ENCODE results near the gene ATXN1. TPM values are rescaled to one million over a fixed set of nuclear protein-coding genes. Genes with fewer than 3 reads are reported as not detected.

The ATXN1 gene
- total RNA-seq, 1 experiment from 2014 or later: 7.6 TPM

DNA sequence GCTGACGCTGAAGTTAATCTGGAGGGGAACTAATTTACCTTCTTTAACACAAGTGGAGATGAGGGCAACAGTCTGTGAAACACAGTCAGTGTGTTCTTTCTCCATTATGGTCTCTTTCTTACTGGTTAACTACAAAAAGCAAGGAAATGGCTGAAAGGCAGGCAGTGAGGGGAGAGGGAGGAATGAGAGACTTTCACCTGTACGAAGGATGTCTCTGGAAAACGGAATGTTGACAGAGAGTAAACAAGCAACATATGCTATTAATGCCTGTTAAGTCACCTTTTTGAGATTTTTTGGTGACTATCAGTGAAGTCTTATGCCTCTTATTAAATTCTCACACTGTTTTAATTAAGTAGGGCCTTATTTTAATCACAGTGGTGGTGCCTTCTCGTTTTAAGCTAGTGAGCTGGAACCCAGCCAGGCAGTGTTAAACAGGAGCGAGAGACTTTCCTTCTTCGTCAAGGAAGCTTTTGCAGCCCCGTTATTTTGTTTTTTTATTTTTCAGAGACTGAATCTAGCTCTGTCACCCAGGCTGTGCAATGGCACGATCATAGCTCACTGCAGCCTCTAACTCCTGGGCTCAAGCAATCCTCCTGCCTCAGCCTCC lies 165.6 kb downstream of the ATXN1 start:
- H3K27me3 ChIP-seq (ENCODE audit: control insufficient read depth, insufficient read depth, low read length): no peaks in the 10 kb centered on the region
- no peaks in the 10 kb centered on the region for H3K36me3 ChIP-seq (replicated peaks; ENCODE audit: control insufficient read depth, insufficient read depth, low read length)
- DNase-seq: no peak
- H3K4me3 ChIP-seq (ENCODE audit: insufficient read depth, low read depth, low read length): no peak overlapping the region

DNA sequence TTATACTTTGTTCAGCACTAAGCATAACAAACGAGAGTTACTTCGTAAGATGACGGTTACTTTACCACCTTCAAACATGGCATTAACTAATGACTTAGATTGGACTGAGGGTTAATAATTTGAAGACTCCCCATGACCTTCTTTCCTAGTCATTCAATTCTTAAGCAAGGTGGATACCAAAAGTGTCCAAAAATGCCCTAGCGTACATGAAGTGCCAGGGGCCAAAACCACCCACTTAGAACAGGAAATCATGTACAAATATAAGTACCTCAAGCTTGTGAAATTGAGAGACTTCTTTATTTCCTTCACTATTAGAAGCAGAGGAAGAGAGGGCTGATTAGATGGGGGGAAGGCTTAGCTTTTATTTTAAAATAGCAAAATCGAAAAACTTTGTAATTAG lies 166.4 kb downstream of the ATXN1 start:
- H3K27me3 ChIP-seq (ENCODE audit: control insufficient read depth, insufficient read depth, low read length): no peaks in the 10 kb centered on the region
- no peak overlapping the region for H3K4me3 ChIP-seq (ENCODE audit: insufficient read depth, low read depth, low read length)
- no peaks in the 10 kb centered on the region for H3K36me3 ChIP-seq (replicated peaks; ENCODE audit: control insufficient read depth, insufficient read depth, low read length)
- DNase-seq: no peak

DNA sequence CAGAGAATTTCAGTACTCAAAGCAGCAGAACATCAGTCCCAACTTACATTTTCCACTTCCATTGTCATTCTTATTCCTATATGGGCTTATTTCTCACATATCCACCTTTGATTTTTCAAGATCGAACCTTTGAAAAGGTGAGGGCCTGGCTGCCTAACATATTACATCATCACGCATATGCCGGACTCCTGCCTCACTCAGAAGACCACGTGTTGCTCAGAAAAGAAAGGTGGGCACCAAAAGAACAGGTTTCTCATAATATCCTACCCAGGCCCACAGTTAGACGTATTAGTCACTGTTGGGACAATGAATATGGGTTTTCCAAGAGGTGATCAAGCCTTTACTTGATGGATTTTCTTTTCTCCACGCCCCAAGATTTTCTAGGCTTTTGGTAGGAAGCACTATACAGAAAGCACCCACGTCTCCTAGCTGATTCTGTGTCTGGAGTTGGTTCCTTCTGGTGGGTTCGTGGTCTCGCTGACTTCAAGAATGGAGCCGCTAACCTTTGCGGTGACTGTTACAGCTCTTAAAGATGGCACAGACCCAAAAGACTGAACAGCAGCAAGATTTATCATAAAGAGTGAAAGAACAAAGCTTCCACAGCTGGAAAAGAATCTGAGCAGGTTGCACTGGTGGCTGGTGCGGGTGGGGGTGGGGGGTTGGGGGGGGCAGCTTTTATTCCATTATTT lies 168.9 kb downstream of the ATXN1 start:
- DNase-seq: no peak
- Histone ChIP-seq H3K4me3 (ENCODE audit: insufficient read depth, low read depth, low read length) (no peak overlapping the region), H3K36me3 (replicated peaks; ENCODE audit: control insufficient read depth, insufficient read depth, low read length) (no peaks in the 10 kb centered on the region), H3K27me3 (ENCODE audit: control insufficient read depth, insufficient read depth, low read length) (no peaks in the 10 kb centered on the region)

DNA sequence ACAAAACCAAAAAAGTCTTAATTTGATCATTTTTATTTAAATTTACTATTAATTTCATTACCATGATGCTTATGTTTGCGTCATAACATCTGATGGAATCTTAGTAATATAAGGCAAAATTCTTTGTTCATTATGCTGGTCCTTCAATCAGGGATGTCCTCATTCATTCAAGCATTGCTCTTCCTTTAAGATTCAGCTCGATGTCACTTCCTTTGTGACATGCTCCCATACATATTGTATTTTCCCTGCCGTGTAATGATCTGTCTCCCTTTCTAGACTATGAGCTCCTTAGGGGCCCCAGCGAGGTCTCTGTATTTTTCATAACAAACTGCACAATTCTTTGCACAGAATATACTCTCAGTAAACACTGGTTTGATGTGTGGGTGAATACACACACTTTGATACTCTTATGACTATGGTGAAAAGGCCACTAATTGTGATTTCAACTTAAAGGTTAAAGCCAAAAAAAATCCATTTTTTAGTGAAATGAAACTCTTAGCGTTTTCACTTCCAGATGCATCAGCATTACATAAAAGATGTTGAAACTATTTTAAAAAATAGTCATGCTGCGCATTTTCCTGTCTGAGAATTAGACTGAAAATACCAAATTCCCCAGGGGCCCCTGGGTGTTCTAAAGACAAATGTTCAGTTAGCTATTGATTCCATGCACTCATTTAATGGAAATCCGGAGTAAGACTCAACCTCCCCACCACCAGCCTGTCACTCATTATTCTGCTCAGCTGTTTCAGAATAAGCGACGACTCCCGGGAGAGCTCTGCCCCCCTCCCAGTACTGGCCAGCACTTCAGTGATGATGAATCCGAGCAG lies 169.7 kb downstream of the ATXN1 start:
- no peak for DNase-seq
- no peaks in the 10 kb centered on the region for H3K36me3 ChIP-seq (replicated peaks; ENCODE audit: control insufficient read depth, insufficient read depth, low read length)
- H3K27me3 ChIP-seq (ENCODE audit: control insufficient read depth, insufficient read depth, low read length): no peaks in the 10 kb centered on the region
- H3K4me3 ChIP-seq (ENCODE audit: insufficient read depth, low read depth, low read length): no peak overlapping the region

DNA sequence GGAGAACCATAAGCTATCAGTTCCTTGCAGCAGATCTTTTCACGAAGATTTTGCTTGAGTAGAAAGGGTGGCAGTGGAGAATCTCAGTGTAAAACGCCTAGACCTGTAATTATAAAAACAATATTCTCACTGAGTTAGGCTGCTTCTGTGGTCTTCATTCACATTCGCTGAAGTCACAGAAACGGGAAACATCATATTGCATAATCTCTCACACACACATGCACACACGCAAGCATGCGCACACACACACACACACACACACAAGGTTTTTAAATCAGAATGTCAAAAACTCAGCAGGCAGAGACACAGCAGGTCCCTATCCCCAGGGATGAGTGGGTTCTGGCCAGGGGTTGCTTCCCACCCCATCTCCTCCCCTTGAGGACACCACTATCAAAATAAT lies 175.5 kb downstream of the ATXN1 start:
- Histone ChIP-seq H3K4me3 (ENCODE audit: insufficient read depth, low read depth, low read length) (no peak overlapping the region), H3K36me3 (replicated peaks; ENCODE audit: control insufficient read depth, insufficient read depth, low read length) (no peaks in the 10 kb centered on the region), H3K27me3 (ENCODE audit: control insufficient read depth, insufficient read depth, low read length) (no peaks in the 10 kb centered on the region)
- no peak for DNase-seq

DNA sequence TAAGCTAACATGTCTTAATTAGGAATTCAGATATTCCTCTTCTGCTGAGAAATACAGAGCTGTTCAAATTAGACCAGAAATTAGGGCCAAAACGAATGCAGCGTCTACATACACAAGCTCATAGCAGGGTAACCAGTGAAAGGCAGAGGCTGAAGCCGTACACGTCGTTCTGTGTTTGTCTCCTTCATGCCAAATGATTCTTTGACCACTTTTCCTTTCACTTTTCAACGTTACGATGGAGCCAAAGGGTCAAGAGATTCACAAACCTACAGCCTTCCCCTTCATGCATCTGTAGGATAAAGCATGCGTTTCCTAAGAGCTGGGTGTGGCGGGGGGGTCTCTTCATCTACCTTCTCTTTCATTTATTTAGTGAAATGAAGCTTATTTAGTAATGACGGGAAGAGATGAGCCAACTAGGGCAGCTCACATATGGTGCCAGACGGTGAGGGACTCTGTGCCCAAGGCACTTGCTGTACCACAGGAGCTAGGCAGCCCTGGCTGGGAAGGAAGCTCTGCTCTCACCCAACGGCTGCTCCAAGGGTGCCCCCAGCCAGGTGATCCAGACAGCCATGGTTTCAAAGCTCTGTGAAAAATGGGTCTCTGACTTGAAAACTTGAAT lies 178.0 kb downstream of the ATXN1 start:
- DNase-seq: no peak
- no peaks in the 10 kb centered on the region for H3K36me3 ChIP-seq (replicated peaks; ENCODE audit: control insufficient read depth, insufficient read depth, low read length)
- no peaks in the 10 kb centered on the region for H3K27me3 ChIP-seq (ENCODE audit: control insufficient read depth, insufficient read depth, low read length)
- H3K4me3 ChIP-seq (ENCODE audit: insufficient read depth, low read depth, low read length): no peak overlapping the region

DNA sequence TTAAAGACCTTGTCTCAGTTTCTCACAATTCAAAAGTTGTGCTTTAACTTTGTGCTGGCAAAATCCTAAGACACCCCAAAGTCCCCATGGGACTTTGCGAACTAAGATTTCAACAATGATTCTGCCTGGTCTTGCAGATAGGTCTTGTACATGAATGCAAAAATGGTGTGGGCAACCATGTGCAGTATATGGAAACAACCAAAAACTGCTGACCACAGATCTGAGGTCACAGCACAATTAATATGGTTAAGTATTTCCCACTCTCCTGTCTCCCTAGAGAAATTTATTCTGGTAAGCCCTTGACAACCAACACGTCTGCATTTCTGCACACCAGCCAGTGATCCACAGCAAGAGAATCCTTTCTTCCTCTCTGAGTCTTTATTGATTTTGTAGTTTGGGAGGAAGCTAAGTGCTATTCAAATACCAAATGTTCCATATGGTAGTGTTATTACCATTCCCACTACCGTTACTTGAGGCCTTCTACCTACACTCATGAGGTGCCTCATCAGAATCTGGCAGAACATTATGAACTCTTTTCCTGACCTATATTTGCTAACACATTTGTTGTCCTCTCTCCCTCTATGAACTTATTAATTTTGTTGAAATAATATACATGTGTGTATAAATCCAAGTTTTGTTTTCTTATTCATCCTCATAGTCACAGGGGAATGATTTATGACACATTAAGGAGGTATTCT lies 178.7 kb downstream of the ATXN1 start:
- Histone ChIP-seq H3K36me3 (replicated peaks; ENCODE audit: control insufficient read depth, insufficient read depth, low read length) (no peaks in the 10 kb centered on the region), H3K27me3 (ENCODE audit: control insufficient read depth, insufficient read depth, low read length) (no peaks in the 10 kb centered on the region), H3K4me3 (ENCODE audit: insufficient read depth, low read depth, low read length) (no peak overlapping the region)
- no peak for DNase-seq

DNA sequence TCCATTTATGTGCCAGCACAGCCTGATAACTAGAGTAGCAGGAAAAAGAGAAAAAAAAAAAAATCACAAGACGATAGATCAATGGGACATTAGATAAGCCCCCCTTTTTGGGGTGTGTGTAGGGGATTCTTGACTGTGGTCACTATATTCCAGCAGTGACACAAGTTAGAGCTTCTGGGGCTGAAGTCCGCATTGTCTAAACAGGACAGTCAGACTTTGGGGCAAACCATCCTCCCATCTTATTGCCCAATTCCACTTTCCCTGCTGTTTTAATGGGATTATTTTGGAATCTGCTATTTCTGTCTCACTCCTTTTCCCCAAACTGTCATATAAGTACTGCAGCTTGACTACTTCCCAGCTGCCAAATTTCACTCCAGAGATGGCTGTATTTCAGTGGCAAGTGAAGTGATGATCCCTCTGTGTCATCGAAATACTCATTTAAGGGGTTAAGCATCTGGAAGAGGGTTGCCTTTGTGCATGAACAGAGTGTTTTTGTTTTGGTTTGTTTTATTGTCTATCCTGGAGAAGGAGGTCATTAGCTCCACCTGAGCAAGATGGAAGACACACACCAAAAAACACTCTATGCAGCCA lies 182.5 kb downstream of the ATXN1 start:
- DNase-seq: no peak
- Histone ChIP-seq H3K36me3 (replicated peaks; ENCODE audit: control insufficient read depth, insufficient read depth, low read length) (no peaks in the 10 kb centered on the region), H3K27me3 (ENCODE audit: control insufficient read depth, insufficient read depth, low read length) (no peaks in the 10 kb centered on the region), H3K4me3 (ENCODE audit: insufficient read depth, low read depth, low read length) (no peak overlapping the region)

DNA sequence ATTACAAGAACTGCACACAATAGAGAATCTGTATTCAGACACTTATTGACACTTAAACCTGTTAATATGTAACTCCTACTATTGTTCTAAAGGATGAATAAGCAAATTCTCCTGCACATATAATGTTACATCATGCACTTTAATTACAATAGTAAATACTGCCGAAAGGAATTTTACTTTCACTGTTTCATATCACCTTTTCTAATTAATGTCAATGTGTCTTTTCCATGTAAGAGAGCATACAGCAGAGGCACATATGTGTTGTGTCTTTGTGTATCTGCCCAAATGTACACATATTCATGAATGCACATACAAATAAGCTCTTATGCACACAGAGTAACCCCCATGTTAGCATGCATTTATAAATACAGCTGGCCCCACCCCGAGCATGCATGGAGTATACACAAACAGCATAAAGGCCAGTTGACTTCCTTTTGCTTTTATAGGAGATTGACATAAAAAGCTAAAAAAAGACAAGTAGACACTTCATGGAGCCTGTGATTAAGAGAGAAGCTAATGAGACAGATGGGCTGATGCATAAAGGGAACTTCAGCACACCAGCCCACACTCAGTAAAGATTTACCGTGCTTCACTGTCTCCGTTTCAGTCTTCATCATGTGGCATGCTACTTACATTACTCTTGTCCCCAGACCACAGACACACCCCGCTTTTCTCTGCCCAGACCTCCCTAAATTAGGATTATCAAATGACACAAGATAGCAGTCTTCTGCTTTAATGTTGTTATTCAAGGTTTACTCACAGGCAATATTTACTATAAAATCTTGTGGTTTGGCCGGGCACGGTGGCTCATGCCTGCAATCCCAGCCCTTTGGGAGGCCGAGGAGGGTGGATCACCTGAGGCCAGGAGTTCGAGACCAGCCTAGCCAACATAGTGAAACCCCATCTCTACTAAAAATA lies 184.6 kb downstream of the ATXN1 start:
- Histone ChIP-seq H3K27me3 (ENCODE audit: control insufficient read depth, insufficient read depth, low read length) (no peaks in the 10 kb centered on the region), H3K4me3 (ENCODE audit: insufficient read depth, low read depth, low read length) (no peak overlapping the region), H3K36me3 (replicated peaks; ENCODE audit: control insufficient read depth, insufficient read depth, low read length) (no peaks in the 10 kb centered on the region)
- DNase-seq: no peak

DNA sequence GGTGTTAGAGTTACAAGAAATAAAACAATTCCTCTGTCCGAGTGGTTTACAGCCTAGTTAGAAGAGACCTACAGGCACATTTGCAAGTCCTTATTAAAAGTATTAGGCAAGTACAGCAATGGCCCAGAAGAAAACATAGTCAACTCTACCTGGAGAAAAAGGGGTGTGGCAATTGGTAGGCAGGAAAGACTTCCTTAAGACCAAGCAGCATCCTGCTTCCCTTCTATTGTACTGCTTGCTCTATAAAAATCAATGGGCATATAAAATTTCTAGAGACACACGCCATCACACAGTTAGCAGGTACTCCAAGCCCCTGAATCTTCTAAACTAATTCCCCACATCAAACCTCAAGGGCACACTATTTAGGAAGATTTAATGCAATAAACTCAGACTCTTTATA lies 185.6 kb downstream of the ATXN1 start:
- no peak overlapping the region for H3K4me3 ChIP-seq (ENCODE audit: insufficient read depth, low read depth, low read length)
- H3K36me3 ChIP-seq (replicated peaks; ENCODE audit: control insufficient read depth, insufficient read depth, low read length): no peaks in the 10 kb centered on the region
- no peaks in the 10 kb centered on the region for H3K27me3 ChIP-seq (ENCODE audit: control insufficient read depth, insufficient read depth, low read length)
- no peak for DNase-seq

DNA sequence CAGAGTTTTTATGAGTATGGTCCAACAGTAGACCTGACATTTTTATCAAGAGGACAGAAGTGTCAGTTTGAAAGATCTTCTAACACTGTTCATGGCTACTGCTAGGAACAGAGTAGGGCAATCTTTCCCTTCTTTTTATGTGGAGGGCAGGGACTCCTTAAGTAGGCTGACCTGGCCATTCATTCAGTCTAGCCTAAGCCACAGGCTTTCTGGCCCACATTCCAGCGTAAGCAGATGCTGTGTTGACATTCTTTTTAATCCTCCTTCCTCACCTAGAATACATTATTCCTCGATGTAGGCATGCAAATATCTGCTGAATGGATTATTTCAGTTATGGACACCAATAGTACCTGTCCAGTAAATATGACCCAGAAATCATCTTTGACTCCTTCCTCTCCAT lies 188.3 kb downstream of the ATXN1 start:
- Histone ChIP-seq H3K36me3 (replicated peaks; ENCODE audit: control insufficient read depth, insufficient read depth, low read length) (no peaks in the 10 kb centered on the region), H3K4me3 (ENCODE audit: insufficient read depth, low read depth, low read length) (no peak overlapping the region), H3K27me3 (ENCODE audit: control insufficient read depth, insufficient read depth, low read length) (no peaks in the 10 kb centered on the region)
- no peak for DNase-seq

DNA sequence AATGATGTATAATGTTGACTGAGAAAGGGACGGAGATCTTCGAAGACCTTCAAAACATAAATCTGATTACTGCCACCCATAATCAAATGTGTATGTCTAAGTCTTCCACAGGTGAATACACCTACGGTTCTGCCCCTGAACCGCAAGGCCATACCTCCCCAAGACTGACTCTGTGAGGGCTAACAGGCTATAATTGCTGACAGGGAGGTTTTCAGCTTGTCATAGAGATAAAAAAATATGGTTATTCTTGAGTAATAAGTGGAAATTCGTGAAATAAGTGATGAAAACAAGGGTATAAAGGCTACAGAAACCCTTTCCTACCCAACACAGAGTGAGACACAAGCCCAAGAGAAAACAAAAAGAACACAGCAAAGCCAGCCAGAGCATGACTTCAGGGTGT lies 188.9 kb downstream of the ATXN1 start:
- Histone ChIP-seq H3K27me3 (ENCODE audit: control insufficient read depth, insufficient read depth, low read length) (no peaks in the 10 kb centered on the region), H3K36me3 (replicated peaks; ENCODE audit: control insufficient read depth, insufficient read depth, low read length) (no peaks in the 10 kb centered on the region), H3K4me3 (ENCODE audit: insufficient read depth, low read depth, low read length) (no peak overlapping the region)
- no peak for DNase-seq

DNA sequence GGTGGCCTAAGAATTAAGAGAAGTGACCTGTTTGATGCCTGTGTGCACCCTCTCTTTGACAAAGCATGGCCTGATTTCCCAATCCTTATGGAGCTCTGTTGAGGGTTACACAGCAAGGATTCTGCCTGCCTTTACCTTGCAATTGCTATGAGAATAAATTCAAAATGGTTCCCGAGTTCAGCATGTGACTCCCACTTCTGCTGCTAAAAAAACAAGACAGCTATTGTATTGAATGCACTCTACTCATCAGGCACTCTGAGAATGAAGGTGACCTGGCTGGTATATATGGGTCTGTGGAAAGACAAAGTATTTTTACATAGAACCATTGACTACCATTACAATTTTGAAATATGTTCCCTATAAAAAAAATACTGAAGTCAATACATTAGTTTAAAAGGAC lies 190.3 kb downstream of the ATXN1 start:
- Histone ChIP-seq H3K36me3 (replicated peaks; ENCODE audit: control insufficient read depth, insufficient read depth, low read length) (no peaks in the 10 kb centered on the region), H3K4me3 (ENCODE audit: insufficient read depth, low read depth, low read length) (no peak overlapping the region), H3K27me3 (ENCODE audit: control insufficient read depth, insufficient read depth, low read length) (no peaks in the 10 kb centered on the region)
- no peak for DNase-seq
